IMR-90 (cell line): ENCODE measurements around the gene FEZ2. TPM values are rescaled to one million over a fixed set of nuclear protein-coding genes. Genes with fewer than 3 reads are reported as not detected.
A peak's percentile ranks its signal among the peaks of the same experiment; 100 is the strongest.

ENCODE experiments used
- ATAC-seq: fragments of 200-7000 bp; cut with Tn5 transposase; 2 replicates; pipeline ENCODE4 v1.9.1; 2020; ENCODE audit warnings: low read depth, mild to moderate bottlenecking, moderate library complexity
- BruUV-seq: library from RNA; stranded (reverse); fragments of 400-500 nt; replicated peaks from 2 replicates; lab custom pipeline; 2021; lab: Mats Ljungman, UMichigan
- CTCF ChIA-PET: fragments of 300-600 bp; formaldehyde crosslinking; extraction: SDS; loops from one replicate; lab custom pipeline; 2021; ENCODE audit warnings: antibody characterized with exemption; lab: Yijun Ruan, JAX
- POLR2A ChIA-PET: fragments of 300-600 bp; sonication (Branson Sonifier 250); formaldehyde crosslinking; loops from one replicate; lab custom pipeline; 2022; ENCODE audit warnings: antibody characterized with exemption; ENCODE audit not compliant: unreplicated experiment; lab: Charles Lee
- DNase-seq: peaks from one replicate; pipeline ENCODE4 v3.0.0; 2013
- H2AFZ ChIP-seq: replicated peaks from 2 replicates; pipeline ENCODE3; 2013; ENCODE audit warnings: low read length, mild to moderate bottlenecking; ENCODE audit not compliant: poor library complexity
- H2AK5ac ChIP-seq: 2 replicates; pipeline ENCODE4 v1.6.1; 2013; ENCODE audit warnings: low read depth, low read length, inconsistent platforms
- H2AK9ac ChIP-seq: replicated peaks from 2 replicates; pipeline ENCODE3; 2013; ENCODE audit warnings: mild to moderate bottlenecking, low read depth, low read length, moderate library complexity; ENCODE audit not compliant: poor library complexity
- H2BK120ac ChIP-seq: 2 replicates; pipeline ENCODE4 v1.6.1; 2013; ENCODE audit warnings: low read depth, low read length, inconsistent platforms
- H2BK15ac ChIP-seq: 3 replicates; pipeline ENCODE4 v1.6.1; 2013; ENCODE audit warnings: low read depth, low read length, inconsistent platforms
- H2BK20ac ChIP-seq: 2 replicates; pipeline ENCODE4 v1.6.1; 2013; ENCODE audit warnings: low read depth, mild to moderate bottlenecking, inconsistent platforms, low read length, moderate library complexity
- H2BK5ac ChIP-seq: 2 replicates; pipeline ENCODE4 v1.6.1; 2013; ENCODE audit warnings: mild to moderate bottlenecking, low read depth, low read length, inconsistent platforms; ENCODE audit not compliant: poor library complexity, severe bottlenecking
- H3K14ac ChIP-seq: replicated peaks from 2 replicates; pipeline ENCODE4 v1.6.1; 2013; ENCODE audit warnings: low read depth, low read length, inconsistent platforms
- H3K18ac ChIP-seq: 2 replicates; pipeline ENCODE4 v1.6.1; 2013; ENCODE audit warnings: low read depth, low read length, control low read depth
- H3K23ac ChIP-seq: 2 replicates; pipeline ENCODE4 v1.6.1; 2013; ENCODE audit warnings: low read depth, low read length, inconsistent platforms
- H3K27ac ChIP-seq: 2 replicates; pipeline ENCODE4 v1.5.1; 2013; ENCODE audit warnings: mild to moderate bottlenecking, control low read depth, low read length; ENCODE audit not compliant: insufficient read depth
- H3K27me3 ChIP-seq: 2 replicates; pipeline ENCODE4 v1.6.1; 2013; ENCODE audit warnings: low read length; ENCODE audit not compliant: control insufficient read depth, insufficient read depth
- H3K36me3 ChIP-seq: 2 replicates; pipeline ENCODE4 v1.6.1; 2013; ENCODE audit warnings: low read length, mixed read lengths; ENCODE audit not compliant: control insufficient read depth, insufficient read depth
- H3K4ac ChIP-seq: 2 replicates; pipeline ENCODE4 v1.6.1; 2013; ENCODE audit warnings: low read depth, low read length, inconsistent platforms
- H3K4me1 ChIP-seq: 2 replicates; pipeline ENCODE4 v1.6.1; 2013; ENCODE audit warnings: low read length, mixed read lengths; ENCODE audit not compliant: control insufficient read depth, insufficient read depth
- H3K4me2 ChIP-seq: 2 replicates; pipeline ENCODE4 v1.6.1; 2013; ENCODE audit warnings: low read depth, mild to moderate bottlenecking, control low read depth, low read length, moderate library complexity
- H3K4me3 ChIP-seq: 2 replicates; pipeline ENCODE4 v1.5.1; 2013; ENCODE audit warnings: low read depth, mild to moderate bottlenecking, control low read depth, low read length, moderate library complexity; ENCODE audit not compliant: insufficient read depth
- H3K56ac ChIP-seq: 2 replicates; pipeline ENCODE4 v1.6.1; 2013; ENCODE audit warnings: low read length, inconsistent platforms; ENCODE audit not compliant: insufficient read depth; ENCODE audit errors: extremely low read depth
- H3K79me1 ChIP-seq, 2 experiments: 2 replicates each; pipeline ENCODE4 v1.6.1; 2013; ENCODE audit warnings: low read length in 2 of 2, inconsistent platforms in 1 of 2, low read depth in 1 of 2
- H3K9ac ChIP-seq: 2 replicates; pipeline ENCODE4 v1.6.1; 2013; ENCODE audit warnings: low read depth, low read length, control low read depth
- H3K9me1 ChIP-seq: 2 replicates; pipeline ENCODE4 v1.6.1; 2013; ENCODE audit warnings: low read length, inconsistent platforms; ENCODE audit not compliant: insufficient read depth
- H3K9me3 ChIP-seq: 2 replicates; pipeline ENCODE4 v1.6.1; 2013; ENCODE audit warnings: low read length; ENCODE audit not compliant: control insufficient read depth, insufficient read depth
- H4K20me1 ChIP-seq: 2 replicates; pipeline ENCODE4 v1.6.1; 2013; ENCODE audit warnings: low read length, inconsistent platforms; ENCODE audit not compliant: insufficient read depth
- H4K5ac ChIP-seq: 2 replicates; pipeline ENCODE4 v1.6.1; 2013; ENCODE audit warnings: mild to moderate bottlenecking, low read depth, low read length, control low read depth
- H4K8ac ChIP-seq, 2 experiments: 2 replicates each; pipeline ENCODE4 v1.6.1; 2013; ENCODE audit warnings: low read depth in 2 of 2, low read length in 2 of 2, control low read depth in 1 of 2, inconsistent platforms in 1 of 2
- H4K91ac ChIP-seq: 2 replicates; pipeline ENCODE4 v1.6.1; 2013; ENCODE audit warnings: low read depth, low read length, inconsistent platforms; ENCODE audit not compliant: insufficient read depth
- CEBPB ChIP-seq: IDR thresholded peaks from 2 replicates; pipeline ENCODE4 v1.6.1; 2012; ENCODE audit warnings: low read depth, low read length, improper control_type of control experiment
- CHD1 ChIP-seq: IDR thresholded peaks from 2 replicates; pipeline ENCODE4 v1.6.1; 2012; ENCODE audit warnings: low read depth, low read length, improper control_type of control experiment
- CTCF ChIP-seq: conservative IDR thresholded peaks from 2 replicates; pipeline ENCODE4 v1.5.1; 2012; ENCODE audit warnings: mild to moderate bottlenecking, low read depth, low read length, improper control_type of control experiment
- FOS ChIP-seq: fragments of 150-350 bp; IDR thresholded peaks from 2 replicates; pipeline ENCODE4 v1.6.1; 2016; ENCODE audit warnings: low read depth, low read length
- NFE2L2 ChIP-seq: fragments of 150-350 bp; IDR thresholded peaks from 2 replicates; pipeline ENCODE4 v1.6.1; 2016; ENCODE audit warnings: low read depth, mild to moderate bottlenecking, low read length
- POLR2A ChIP-seq: IDR thresholded peaks from 2 replicates; pipeline ENCODE4 v1.6.1; 2012; ENCODE audit warnings: mild to moderate bottlenecking, low read depth, low read length
- RAD21 ChIP-seq: IDR thresholded peaks from 2 replicates; pipeline ENCODE4 v1.6.1; 2012; ENCODE audit warnings: low read length, improper control_type of control experiment
- RCOR1 ChIP-seq: IDR thresholded peaks from 2 replicates; pipeline ENCODE4 v1.6.1; 2012; ENCODE audit warnings: mild to moderate bottlenecking, low read length, improper control_type of control experiment; ENCODE audit not compliant: insufficient replicate concordance
- RFX5 ChIP-seq: IDR thresholded peaks from 2 replicates; pipeline ENCODE4 v1.8.0; 2012; ENCODE audit warnings: low read depth, mild to moderate bottlenecking, low read length, moderate library complexity
- SMC3 ChIP-seq: fragments of 150-350 bp; IDR thresholded peaks from 2 replicates; pipeline ENCODE4 v1.6.1; 2016; ENCODE audit warnings: low read depth, mild to moderate bottlenecking, antibody characterized with exemption, low read length, moderate library complexity
- dilution Hi-C: fragments of 300-500 bp; cut with HindIII; formaldehyde crosslinking; loops from one replicate; pipeline ENCODE4 v1.14.3; 2018; ENCODE audit warnings: low sequenced_read_pairs; ENCODE audit not compliant: unreplicated experiment
- in situ Hi-C: fragments of 300-500 bp; cut with MboI; formaldehyde crosslinking; loops from 3 replicates; pipeline ENCODE4 v1.14.3; 2019; ENCODE audit warnings: low sequenced_read_pairs, inconsistent platforms, mixed read lengths
- intact Hi-C: fragments of 100-400 bp; cut with micrococcal nuclease; formaldehyde crosslinking; loops from 2 replicates; pipeline ENCODE4 v1.10.0; 2022
- polyA plus RNA-seq, 3 experiments: library from polyadenylated mRNA; depleted of rRNA; stranded (reverse); fragments of >200 nt; gene quantifications; 2 replicates each; pipeline ENCODE4 v1.2.3, GENCODE V29; 2012; ENCODE audit warnings: low replicate concordance in 1 of 3
- total RNA-seq: library from RNA; depleted of rRNA; stranded (reverse); fragments of >200 nt; gene quantifications from 2 replicates; pipeline ENCODE4 v1.2.3, GENCODE V29; 2012
- TF ChIP-seq, protein P1 (sequence below): fragments of 150-350 bp; IDR thresholded peaks from 2 replicates; pipeline ENCODE4 v1.6.1; 2016; ENCODE audit warnings: low read depth, mild to moderate bottlenecking, low read length, moderate library complexity, borderline replicate concordance
- TF ChIP-seq, protein P2 (sequence below): fragments of 150-350 bp; IDR thresholded peaks from 2 replicates; pipeline ENCODE4 v1.6.1; 2017; ENCODE audit warnings: mild to moderate bottlenecking, antibody characterized with exemption, low read length, low read depth

FEZ2 gene
- total and polyA plus RNA-seq, 2 of the 4 experiments (the other 2 are of a cell fraction): 19.4 to 31.6 TPM

DNA sequence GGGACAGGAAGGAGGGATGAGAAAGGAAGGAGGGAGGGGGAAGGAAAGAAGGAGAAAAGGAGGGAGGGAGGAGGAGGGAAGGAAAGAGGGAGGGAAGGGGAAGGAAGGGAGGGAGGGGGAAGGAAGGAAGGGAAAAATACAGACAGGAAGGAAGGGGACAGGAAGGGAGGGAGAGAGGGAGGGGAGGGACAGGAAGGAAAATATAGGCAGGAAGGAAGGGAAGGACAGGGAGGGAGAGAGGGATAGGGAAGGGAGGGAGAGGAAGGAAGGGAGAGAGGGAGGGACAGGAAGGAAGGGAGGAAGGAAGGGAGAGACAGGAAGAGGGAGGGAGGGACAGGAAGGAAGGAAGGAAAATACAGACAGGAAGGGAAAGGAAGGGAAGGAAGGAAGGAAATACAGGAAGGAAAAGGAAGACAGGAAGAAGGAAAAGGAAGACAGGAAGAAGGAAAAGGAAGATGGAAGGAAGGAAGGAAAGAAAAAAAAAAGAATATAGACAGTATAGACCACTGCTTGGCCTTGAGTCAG is 63.6 kb downstream of the FEZ2 start:
- peak overlapping the region; percentile 40; the same call in 1 of the 2 replicates for H3K27ac ChIP-seq
- H2BK120ac ChIP-seq: no peak overlapping the region
- no peaks in the 10 kb centered on the region for H3K9me3 ChIP-seq
- no peak overlapping the region for H3K14ac ChIP-seq
- H3K4ac ChIP-seq: no peak overlapping the region
- ATAC-seq: no peak
- no peaks in the 10 kb centered on the region for H3K27me3 ChIP-seq
- H3K9ac ChIP-seq: no peak overlapping the region
- H3K23ac ChIP-seq: no peak overlapping the region
- no peak overlapping the region for H3K18ac ChIP-seq
- H3K4me3 ChIP-seq: no peak overlapping the region
- BruUV-seq: no TSS peak
- H3K36me3 ChIP-seq: peaks cover 34% of the 10 kb centered on the region
- H2BK20ac ChIP-seq: no peak overlapping the region
- dilution Hi-C loops (no loop called here), in situ Hi-C loops (no loop called here), intact Hi-C loops (loop anchor here (5.0 kb wide), 1 partner anchor 128 kb away; no protein-coding TSS in a partner anchor)
- peaks cover 7% of the 10 kb centered on the region for H3K4me1 ChIP-seq
- CTCF ChIA-PET: no interaction called here
- peaks cover 27 to 84% of the 10 kb centered on the region in 2 experiments for H3K79me1 ChIP-seq
- DNase-seq: no peak
- H4K5ac ChIP-seq: no peak overlapping the region
- no peak overlapping the region for H2BK15ac ChIP-seq
- no peaks in the 10 kb centered on the region; the same call in 1 of the 2 replicates for H4K20me1 ChIP-seq
- no peak overlapping the region for H2AFZ ChIP-seq
- no peak overlapping the region for H3K4me2 ChIP-seq
- peak overlapping the region; percentile 68 for H2AK5ac ChIP-seq
- peaks cover 36% of the 10 kb centered on the region for H3K9me1 ChIP-seq
- no peak overlapping the region for H2AK9ac ChIP-seq
- no peak overlapping the region for H4K91ac ChIP-seq
- TF ChIP-seq CHD1 (no peak), FOS (no peak), NFE2L2 (no peak), POLR2A (no peak), RCOR1 (no peak), CTCF (no peak), RAD21 (no peak), CEBPB (no peak), RFX5 (no peak), SMC3 (no peak)
- TF ChIP-seq, protein P1, sequence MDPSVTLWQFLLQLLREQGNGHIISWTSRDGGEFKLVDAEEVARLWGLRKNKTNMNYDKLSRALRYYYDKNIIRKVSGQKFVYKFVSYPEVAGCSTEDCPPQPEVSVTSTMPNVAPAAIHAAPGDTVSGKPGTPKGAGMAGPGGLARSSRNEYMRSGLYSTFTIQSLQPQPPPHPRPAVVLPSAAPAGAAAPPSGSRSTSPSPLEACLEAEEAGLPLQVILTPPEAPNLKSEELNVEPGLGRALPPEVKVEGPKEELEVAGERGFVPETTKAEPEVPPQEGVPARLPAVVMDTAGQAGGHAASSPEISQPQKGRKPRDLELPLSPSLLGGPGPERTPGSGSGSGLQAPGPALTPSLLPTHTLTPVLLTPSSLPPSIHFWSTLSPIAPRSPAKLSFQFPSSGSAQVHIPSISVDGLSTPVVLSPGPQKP: no peak
- TF ChIP-seq, protein P2, sequence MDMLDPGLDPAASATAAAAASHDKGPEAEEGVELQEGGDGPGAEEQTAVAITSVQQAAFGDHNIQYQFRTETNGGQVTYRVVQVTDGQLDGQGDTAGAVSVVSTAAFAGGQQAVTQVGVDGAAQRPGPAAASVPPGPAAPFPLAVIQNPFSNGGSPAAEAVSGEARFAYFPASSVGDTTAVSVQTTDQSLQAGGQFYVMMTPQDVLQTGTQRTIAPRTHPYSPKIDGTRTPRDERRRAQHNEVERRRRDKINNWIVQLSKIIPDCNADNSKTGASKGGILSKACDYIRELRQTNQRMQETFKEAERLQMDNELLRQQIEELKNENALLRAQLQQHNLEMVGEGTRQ: no peak
- peak overlapping the region in 1 of 2 experiments; percentile 20; a peak in 3 of 4 replicates for H4K8ac ChIP-seq
- POLR2A ChIA-PET: no interaction called here
- H3K56ac ChIP-seq: no peak overlapping the region
- H2BK5ac ChIP-seq: peak overlapping the region; percentile 76
